Gastroesophageal sphincter (tissue), 3 donors: ENCODE results near the gene C5.

Experiments used
- CTCF ChIP-seq, 4 experiments: fragments of 200-600 bp in 2 of 4; fragments of 450-650 bp in 2 of 4; sonication (generic) in 1 of 4; IDR thresholded peaks; one replicate each; pipeline ENCODE4 v1.5.1; 2017 to 2019; ENCODE audit warnings: antibody characterized with exemption in 4 of 4, mild to moderate bottlenecking in 2 of 4, moderate library complexity in 2 of 4
- EP300 ChIP-seq: sonication (generic); formaldehyde crosslinking; IDR thresholded peaks from one replicate; pipeline ENCODE4 v1.6.1; 2017; ENCODE audit warnings: antibody characterized with exemption, mild to moderate bottlenecking
- POLR2A ChIP-seq, 2 donors: fragments of 450-650 bp; IDR thresholded peaks; one replicate each; pipeline ENCODE4 v1.6.1; 2017; ENCODE audit warnings: antibody characterized with exemption in 2 of 2, mild to moderate bottlenecking in 2 of 2, moderate library complexity in 1 of 2
- POLR2AphosphoS5 ChIP-seq: sonication (generic); formaldehyde crosslinking; IDR thresholded peaks from one replicate; pipeline ENCODE4 v1.6.1; 2017; ENCODE audit warnings: antibody characterized with exemption

DNA sequence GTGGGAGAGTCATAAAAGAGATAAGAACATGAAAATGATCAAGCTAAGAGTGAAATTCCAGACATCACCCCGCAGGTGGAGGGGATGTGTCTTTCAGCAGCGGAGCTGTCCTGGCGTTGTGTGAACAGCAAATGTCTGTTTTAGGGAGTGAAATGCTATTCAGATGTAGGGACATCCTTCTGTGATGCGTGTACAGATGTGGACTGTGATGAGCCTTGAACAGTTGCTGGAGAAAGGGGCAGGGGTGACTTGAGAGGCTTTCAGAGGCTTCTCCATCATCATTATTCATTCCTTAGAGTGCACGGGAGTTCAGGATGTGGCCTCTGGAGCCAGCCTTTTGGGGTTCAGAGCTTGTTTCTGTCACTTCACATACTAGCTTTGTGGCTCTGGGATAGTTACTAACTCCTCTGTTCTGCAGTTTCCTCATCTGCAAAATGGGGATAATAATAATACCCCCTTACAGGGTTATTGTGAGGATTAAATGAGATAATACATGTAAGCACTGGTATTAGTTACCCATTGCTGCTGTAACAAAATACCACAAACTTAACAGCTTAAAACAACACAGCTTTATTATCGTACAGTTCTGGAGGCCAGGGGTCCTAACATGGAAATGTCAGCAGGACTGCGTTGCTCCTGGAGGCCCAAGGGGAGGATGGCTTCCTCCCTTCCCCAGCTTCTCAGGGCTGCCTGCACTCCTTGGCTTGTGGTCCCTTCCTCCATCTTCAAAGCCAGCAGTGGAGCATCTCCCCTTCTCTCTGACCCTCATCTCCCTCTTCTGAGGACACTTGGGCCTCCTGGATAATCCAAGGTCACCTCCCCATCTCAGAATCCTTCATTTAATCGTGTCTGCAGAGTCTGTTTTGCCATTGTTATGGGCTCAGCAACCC is 132.8 kb downstream of the C5 start:
- TF ChIP-seq CTCF (IDR thresholded peaks at IDR 0.05) (no peak), EP300 (no peak), POLR2A (IDR thresholded peaks at IDR 0.05) (no peak), POLR2AphosphoS5 (no peak)
